NOMO-1 treated with dmso at 0.1 percent for 144 hours (cell line): ENCODE measurements around the gene DGKG.

ENCODE experiments used
- DNase-seq: peaks from one replicate; lab custom pipeline; 2025; ENCODE audit not compliant: unreplicated experiment; lab: John Stamatoyannopoulos, UW

DGKG gene

DNA sequence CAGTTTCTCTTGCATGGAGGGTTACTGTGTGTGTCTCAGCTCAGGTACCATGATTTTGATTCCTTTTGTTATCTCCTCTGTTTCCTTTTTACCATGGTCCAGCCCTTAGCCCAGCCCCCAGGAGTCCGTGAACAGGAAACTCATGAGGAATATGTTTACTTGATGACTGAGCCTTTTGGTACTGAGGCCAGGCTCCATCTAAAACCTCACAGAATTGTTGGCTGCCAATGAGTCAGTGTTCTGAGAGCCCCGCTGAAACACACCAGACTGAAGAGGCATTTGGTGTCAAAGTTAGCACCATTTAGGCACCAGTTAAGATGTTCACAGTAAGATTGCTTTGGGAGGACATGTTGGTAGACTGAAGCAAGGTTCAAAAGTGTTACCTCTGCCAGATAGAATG, 80.9 kb downstream of the DGKG start:
- no peak for DNase-seq

DNA sequence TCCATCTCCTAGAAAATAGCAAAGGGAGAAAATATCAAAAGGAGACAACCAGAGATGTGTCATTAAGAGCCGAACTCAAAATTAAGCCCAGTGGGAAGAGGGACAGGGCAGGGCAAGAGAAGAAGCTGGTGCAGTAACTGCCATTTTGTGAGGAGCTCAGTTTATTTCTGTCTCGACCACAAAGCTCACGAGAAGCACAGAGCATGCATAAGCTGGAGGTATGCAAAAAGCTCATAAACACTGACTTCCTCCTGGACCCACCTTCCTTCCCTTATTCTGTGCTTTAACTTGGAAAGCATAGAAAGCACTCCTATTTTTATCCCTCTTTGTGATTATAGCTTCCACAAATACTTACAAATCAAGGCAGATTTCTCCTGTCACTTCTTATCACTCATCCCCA, 81.3 kb downstream of the DGKG start:
- DNase-seq: peak; percentile 13

DNA sequence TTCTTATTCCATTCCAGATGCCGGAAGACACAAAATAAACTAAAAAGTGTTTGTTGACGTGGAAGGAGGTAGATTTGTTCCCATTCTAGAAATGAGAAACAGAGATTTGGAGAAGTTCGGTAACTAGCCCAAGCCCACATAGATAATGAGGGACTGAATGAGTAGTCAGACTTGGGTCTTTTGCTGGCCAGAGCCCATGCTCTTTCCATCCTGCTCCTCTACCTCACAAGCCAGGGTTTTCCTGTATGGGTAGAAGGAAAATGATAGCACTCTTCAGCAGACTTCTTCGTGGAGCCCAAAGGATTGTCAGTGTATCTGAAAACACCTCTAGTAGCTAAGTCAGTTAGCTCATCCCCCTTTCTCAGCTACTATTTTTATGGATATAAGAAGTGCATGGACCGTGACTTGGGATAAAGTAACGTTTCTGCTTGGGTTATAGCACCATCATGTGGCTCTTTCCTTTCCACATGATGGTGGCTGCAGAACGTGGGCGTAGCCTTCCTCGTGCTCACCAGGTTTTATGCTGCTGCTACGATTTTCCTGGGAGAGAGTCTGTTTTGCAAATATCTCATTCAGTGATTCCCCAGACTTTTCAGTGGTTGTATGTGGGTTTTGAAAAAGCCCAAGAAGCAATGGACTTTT, 84.6 kb downstream of the DGKG start:
- DNase-seq: no peak

DNA sequence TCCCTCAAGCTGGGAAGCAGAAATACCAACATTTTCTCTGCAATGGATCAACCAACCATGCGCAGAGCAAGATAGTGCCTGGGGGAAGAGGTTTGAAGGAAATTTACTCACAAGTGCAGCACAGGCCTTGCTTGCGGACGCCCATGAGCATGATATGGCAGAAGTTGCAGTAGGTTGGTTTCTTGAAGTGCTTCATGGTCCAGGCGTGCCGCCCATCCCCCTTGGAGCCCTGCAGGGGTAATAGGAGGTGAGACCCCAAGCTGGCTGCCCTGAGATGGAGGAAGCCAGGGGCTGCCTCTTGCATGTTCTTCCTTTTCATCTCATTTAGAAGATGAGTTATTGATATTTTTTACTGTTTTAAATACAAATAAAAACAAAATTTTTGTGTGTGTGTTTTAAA, 86.6 kb downstream of the DGKG start:
- DNase-seq: no peak

DNA sequence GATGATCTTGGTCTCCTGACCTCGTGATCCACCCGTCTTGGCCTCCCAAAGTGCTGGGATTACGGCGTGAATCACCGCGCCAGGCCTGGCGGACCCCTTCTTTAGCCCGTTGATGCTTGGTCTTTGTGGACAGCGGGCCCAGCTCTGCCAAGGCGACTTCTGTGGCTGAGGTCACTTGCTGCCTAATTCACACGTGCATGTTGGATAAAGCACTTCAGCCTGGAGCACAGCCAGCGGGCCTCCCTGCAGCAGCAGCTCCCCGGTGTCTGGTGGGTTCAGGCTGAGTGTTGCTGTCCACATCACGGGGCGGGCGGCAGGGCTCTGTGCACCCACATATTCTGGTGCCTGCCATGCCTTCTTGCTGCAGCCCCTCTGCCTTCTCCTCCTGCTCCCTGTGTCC, 88.4 kb downstream of the DGKG start:
- no peak for DNase-seq

DNA sequence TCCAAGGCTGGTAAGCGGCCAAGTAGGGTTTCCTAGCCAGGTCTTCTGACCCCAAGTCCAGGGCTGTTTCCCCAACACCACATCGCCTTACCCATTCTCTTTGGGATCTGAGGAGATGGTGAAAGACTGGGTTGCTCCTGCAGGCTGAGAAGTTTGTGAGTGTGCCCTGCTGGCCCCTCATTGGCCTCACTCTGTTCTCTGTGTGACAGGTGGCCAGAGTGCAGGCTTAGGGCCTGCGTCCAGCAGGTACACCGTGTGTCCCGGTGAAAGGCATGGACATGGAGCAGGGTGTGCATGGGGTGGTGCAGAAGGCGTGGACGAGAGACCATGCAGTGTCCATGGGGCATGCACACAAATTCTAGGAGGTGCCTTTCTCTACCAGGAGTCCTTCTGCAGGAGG, 91.3 kb downstream of the DGKG start:
- no peak for DNase-seq

DNA sequence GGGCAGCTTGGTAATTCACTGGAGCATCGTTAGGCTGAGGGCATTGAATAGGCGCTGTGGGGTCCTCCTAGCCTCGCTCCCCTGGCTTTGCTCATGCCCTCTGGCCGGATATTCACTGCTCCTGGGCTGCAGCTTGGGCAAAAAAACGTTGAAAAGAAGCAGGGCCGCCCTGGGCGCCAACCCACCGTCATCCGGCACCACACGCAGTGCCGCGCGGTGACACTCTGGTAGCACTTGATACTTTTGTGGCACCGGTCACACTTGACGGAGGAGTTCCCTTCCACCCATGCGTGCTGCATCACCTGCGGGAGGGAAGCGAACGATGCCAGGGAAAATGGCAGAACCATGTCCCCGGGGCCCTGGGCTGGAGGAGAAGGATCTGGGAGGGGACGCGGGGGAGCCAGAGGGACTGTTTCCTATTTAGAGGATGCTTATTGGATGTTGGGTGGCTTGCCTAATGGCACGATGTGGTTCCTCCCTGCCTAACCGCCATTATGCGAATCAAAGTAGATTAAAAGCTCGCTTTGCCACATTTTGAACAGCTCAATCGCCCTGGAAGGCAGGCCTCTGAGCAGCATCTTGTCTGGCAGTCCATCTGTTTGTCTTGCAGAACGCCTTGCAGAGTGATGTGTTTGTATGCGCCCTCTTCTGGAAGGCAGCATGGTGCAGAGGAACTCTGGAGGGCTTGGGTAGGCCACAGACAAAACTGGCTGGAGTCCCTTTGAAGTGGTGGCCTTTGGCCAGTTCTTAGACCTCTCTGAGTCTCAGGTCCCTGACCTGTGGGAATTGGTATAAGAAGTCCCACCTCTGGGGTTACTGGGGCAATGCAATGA, 93.2 kb downstream of the DGKG start:
- DNase-seq: no peak

DNA sequence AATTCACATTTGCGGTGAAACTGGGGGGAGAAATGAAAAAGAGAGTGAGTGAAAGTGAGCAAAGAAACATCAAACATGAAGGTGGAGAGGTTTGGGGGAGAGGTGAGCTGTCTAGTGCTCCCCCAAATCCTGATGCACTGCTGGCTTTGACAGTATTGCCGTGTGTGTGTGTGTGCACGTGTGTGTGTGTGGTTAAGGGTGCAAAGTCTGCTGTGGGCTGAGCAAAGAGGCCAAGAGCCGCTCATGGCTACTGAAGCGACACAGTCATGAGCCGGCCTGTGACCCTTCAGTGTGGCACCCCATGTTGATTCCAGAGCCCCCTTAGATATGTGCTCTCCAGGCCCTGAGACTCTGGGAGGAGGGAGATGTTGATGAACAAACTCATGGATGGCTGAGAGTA, 94.3 kb downstream of the DGKG start:
- no peak for DNase-seq

DNA sequence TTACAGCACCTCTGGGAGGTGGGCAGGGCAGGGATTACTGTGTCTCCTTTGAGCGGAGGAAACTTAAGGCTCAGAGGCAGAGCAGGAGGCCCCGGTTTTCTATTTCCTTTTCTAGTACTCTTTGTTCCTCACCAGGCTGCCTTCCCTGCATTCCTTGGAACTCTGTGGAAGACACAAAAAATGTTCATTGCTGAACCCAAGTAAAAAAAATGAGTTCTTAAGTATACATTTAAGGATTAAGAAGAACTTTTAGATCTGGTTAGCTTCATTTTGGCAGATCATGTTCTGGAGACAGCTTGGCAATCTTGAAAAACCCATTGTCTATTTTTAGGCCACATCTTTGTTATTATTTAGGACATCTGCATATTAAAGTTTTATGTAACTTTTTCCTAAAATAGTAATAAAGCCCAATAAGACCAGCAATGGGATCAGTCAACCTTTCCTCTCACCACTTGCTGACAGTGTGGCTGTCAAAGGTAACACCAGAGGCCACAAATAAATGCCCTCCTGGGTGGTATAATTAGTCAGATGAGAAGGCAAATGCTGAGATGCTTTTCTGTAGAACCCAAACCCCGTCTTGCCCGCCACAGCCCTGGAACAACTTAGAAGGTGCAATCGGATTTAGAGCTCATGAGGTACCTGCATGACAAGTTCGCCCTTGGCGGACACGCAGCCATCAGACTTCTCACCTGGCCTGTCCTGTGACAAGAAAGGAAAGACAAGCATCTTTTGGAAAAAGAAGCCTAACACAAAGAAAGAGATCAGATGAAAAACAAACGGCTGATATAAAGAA, 97.2 kb downstream of the DGKG start:
- no peak for DNase-seq

DNA sequence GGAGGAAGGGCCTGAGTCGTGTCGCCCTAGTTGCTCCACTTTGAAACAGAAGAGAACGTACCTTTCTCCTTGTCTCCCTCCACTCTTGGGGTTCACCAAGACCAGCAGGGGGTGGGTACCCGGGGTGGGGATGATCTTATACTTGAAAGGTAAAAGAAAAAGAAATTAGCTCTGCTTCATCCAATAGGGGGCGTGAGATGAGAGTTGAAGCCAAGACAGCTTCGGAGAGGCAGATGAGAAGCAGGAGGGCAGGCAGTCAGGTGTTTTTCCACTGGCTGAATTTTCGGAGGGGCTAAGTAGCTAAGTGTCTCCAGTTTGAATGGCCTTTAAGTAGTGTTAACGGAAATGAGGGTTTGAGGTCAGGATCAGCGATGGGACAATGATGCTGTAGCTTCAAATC, 100.4 kb downstream of the DGKG start:
- no peak for DNase-seq

DNA sequence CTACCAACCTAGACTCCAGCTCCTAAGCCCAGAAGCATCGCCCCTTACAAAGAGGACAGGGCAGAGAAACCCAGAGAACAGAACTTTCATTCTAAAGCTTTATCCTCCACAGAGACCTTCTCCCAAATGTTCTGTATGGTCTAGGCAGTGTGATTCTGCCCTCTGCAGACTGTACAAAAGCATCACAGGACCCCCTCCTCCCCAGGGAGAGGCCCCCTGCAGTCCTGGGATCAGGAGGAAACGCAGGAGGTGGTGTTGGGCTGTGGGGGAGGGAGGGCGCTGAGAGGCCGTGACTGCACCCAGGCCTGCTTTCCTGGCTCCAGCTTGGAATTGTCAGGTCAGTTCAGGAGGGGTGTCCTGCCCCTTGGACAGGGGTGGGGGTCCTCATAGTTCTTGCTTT, 101.3 kb downstream of the DGKG start:
- DNase-seq: no peak

DNA sequence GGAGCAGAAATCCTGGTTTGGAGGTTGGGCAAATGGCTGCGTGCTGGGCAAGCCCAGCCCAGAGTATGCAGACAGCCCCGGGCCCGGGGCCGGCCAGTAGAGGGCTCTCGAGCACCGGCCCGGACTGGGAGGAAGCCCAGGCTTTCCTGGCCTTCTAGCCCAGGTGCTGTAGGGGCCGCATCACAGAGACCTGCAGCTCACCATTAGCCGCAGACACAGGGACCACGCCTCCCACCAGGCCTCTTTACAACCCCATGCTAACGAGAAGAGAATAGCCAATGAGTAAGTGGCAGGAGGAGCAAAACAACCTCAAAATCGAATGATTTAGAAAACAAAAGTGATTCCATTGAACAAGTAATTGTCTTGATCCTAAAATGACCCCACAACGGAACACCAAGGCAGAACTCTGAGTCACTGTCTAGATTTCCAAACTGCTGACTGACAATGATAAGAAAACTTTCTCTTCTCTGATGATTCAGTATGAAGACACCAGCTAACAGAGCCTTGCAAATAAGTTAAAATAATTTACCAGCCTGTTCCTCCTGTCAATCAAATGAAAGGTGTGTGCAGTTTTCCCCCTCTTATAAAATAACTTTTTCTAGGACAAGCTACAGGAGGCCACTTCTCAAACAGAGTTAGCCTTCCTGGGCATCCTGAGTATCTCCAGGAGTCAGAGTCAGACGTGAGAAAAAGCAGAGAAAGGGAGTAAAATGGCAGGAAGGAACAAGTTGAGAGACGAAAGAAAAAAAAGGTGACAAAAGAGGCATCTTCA, 102.2 kb downstream of the DGKG start:
- peak; percentile 46 for DNase-seq

DNA sequence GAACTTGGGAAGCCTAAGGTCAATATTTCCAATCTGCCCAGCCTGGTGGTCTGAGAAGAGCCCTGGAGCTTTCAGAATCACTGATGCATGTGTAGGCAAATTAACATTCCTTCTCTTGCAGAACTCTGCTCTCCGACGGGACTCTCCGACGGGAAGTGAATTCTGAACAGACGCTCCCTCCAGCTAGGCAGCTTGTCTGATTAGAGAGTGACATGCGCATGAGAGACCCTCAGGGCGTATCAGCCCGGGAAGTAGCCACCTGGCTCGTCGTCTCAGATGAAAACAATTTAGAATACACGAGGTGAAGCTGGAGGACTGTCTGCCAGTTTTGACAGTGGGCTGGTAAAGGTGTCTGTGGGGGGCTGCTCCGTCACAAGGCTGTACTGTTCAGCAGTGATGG, 103.1 kb downstream of the DGKG start:
- DNase-seq: no peak

DNA sequence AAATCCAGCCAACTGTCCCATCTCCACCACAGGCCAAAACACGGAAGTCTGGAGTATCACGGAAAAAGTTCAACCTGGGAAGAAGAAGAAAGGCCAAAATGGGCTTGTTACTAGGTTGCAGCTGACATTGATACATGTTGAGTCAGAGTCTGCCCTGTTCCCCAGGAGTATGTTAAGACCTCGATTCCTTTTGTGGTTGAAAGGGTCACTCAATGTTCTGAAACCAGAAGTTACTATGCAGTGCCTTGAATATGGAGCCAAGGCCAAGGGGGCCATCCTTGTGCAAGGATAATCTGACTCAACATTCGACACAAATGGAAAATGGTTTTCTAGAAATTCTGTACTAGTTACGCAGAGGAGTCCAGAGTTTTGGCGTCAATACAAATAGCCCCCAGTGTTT, 104.2 kb downstream of the DGKG start:
- DNase-seq: no peak

DNA sequence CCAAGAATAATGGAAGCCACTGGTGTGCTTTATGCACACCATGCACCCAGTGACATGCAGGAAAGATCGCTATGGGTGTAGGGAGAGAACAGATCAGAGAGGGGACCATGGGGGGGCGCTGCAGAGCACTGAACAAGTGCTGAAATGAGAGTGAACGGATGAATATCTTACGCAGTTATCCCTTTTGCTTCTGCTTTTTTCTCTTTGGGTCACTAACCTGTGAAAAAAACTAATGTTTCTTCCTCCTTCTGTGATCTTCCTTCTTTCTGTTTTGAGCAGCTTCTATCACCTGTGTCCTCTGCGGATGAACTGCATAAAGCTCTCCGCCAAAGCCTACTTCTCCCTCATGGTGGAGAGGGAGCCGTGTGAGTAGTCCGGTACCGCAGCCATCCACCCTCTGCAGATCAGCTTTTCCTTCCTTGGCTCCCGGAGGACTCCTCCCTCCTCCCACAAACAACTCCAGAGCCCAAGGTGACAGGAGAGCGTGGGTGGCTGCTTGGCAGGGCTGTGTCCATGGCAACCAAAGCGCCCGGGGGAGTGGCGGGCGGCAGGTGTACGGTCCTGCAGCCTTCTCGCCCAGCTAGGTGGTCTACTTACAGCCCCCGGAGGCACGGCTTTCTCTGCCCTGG, 106.2 kb downstream of the DGKG start:
- peak; percentile 30 for DNase-seq

DNA sequence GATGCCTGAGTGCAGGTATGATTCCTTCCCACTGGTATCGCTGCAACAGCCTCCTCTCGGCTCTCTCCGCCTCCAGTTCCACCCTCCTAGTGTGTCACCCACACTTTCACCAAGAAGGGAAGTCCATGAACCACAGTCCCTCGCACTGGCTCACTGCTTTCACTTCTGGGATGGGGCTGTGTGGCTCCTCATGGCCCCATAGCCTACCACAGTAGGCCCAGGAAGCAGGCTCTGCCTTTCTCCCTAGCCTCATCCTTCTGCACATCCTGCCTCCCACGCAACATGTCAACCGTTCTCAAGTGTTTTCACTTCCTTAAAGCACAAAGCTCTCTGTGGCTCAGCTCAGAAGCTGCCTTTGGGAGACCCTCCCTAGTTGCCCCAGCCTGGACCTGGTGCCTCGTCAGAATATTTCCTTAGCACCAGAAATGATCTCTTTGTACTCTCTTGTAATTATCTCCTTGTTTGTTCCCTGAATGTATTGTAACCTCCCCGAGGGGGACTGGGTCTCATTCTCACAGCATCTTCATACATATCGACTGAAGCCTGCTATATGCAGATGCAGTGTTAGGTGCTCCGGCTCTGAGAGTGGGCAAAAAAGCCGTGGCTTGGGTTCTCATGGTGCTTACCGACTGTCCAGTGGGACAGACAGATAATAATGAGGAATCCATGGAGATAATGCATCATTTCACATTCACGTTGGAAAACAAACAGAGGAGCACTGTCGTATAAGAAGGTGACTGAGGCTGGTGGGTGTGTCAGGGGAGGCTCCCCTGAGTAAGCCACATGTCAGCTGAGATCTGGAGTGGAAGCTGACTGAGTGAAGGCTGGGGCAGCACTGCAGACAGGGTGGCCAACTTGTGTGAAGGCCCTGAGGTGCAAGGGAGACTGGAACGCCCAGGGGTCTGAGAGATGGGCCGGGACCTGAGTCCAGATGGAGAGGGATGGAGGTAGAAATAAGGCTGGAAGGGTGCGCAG, 107.1 kb downstream of the DGKG start:
- peak; percentile 81 for DNase-seq

DNA sequence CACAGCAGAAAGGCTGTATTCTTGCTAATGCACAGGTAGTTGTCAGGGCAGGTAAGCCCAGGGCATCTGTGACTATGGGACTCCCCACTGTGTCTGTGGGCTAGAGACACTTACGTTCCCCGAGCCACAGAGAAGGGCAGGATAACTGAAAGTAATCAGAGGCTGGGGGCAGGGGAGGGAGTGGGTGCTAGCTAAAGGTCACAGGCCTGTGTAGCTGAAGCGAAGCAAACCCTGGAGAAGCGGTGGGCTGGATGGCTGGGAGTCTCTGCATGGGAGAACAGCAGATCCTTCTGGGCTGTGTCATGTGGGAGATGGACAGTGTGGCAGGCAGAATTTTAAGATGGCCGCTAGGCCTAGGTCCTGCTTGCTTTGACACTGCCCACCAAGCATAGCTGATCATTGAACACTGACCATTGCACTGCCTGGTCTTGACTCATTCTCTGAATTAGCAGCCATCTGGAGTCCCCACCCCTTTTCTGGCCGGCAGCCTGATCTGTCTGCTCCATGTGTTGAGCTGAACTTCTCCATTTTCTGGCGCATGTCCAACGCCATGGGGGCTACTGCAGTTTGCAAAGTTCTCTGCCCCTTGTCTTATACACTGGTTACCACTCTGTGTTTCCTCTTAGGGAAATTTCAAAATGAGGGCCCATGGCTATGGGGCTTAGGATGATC, 110.0 kb downstream of the DGKG start:
- no peak for DNase-seq

DNA sequence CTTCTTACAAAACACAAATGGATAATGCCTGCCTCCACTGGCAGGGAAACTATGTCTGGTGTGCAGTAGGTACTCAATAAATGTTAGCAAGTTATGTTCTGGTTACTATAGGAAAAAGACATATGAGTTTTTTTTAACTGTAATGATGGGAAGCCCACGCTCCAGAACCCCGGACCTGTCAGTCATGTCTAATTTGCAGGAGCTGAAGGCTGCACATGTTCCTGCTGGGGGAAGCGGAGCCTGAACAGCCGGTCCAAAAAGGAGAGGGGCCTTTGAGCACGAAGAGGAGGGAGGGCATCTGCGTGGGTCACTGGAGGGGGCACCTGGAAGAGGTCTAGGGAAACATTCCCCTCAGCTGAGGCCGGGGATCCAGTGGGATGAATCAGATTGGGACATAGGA, 113.2 kb downstream of the DGKG start:
- DNase-seq: no peak
